ENCODE measurements around the gene ATXN10.

DNA sequence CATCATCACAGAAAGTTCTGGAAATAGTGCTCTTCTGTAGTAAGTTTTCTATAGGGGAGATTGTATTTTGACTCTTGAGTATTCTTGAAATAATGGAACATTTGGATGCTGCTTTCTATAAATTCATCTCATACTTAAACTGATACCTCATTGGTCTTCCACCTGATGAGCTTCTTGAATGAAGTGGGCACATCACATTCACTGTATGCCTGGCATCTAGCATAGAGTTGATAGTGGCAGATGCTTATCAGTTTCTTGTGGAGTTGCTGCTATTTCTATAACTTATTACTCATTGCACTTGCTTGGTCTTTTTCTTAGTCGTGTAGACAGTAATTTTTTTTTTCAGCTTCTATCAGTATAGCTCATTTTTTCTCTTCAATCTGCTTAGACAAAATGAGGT lies 5.4 kb downstream of the ATXN10 start:
- TF ChIP-seq, protein P1, sequence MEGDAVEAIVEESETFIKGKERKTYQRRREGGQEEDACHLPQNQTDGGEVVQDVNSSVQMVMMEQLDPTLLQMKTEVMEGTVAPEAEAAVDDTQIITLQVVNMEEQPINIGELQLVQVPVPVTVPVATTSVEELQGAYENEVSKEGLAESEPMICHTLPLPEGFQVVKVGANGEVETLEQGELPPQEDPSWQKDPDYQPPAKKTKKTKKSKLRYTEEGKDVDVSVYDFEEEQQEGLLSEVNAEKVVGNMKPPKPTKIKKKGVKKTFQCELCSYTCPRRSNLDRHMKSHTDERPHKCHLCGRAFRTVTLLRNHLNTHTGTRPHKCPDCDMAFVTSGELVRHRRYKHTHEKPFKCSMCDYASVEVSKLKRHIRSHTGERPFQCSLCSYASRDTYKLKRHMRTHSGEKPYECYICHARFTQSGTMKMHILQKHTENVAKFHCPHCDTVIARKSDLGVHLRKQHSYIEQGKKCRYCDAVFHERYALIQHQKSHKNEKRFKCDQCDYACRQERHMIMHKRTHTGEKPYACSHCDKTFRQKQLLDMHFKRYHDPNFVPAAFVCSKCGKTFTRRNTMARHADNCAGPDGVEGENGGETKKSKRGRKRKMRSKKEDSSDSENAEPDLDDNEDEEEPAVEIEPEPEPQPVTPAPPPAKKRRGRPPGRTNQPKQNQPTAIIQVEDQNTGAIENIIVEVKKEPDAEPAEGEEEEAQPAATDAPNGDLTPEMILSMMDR (IDR thresholded peaks at IDR 0.05) = no peak
- no peak for TF ChIP-seq POLR2A (IDR thresholded peaks at IDR 0.05)

Measured in gastroesophageal sphincter (tissue), 3 donors.